Body of pancreas (tissue), 4 donors: ENCODE measurements around the gene MAPK8IP2. TPM values are rescaled to one million over a fixed set of nuclear protein-coding genes. Genes with fewer than 3 reads are reported as not detected.
A peak's percentile ranks its signal among the peaks of the same experiment; 100 is the strongest.

ENCODE experiments used
- ATAC-seq: fragments of 150-250 bp; one replicate; pipeline ENCODE4 v1.9.1; 2016
- DNase-seq, 4 donors: peaks; one replicate each; pipeline ENCODE4 v3.0.0-alpha.2; 2019
- H3K27ac ChIP-seq, 4 donors: fragments of 200-600 bp; sonication (generic); 1 replicate in 3 of 4; 2 replicates in 1 of 4; pipeline versions ENCODE4 v1.5.1 to v1.6.1; 2016 to 2019; ENCODE audit warnings: mild to moderate bottlenecking in 1 of 4, mixed read lengths in 1 of 4, moderate library complexity in 1 of 4
- H3K27me3 ChIP-seq, 2 donors: fragments of 200-600 bp; sonication (generic); one replicate each; pipeline ENCODE4 v1.6.0; 2016; ENCODE audit warnings: mild to moderate bottlenecking in 1 of 2
- H3K36me3 ChIP-seq, 2 donors: fragments of 200-600 bp; sonication (generic); replicated peaks in 1 of 2; 2 replicates each; pipeline ENCODE4 v1.5.1; 2016; ENCODE audit warnings: low read depth in 2 of 2; ENCODE audit not compliant: insufficient read depth in 1 of 2
- H3K4me1 ChIP-seq: fragments of 200-600 bp; sonication (generic); one replicate; pipeline ENCODE4 v1.6.0; 2016
- H3K4me3 ChIP-seq, 2 donors: fragments of 200-600 bp; sonication (generic); 1 replicate in 1 of 2; 2 replicates in 1 of 2; pipeline ENCODE4 v1.5.1; 2016 to 2019
- H3K9me3 ChIP-seq, 3 donors: fragments of 200-600 bp; sonication (generic); 1 replicate in 2 of 3; 2 replicates in 1 of 3; pipeline ENCODE4 v1.5.1; 2016
- POLR2A ChIP-seq, 3 donors: fragments of 450-650 bp; IDR thresholded peaks; one replicate each; pipeline ENCODE4 v1.6.1; 2016; ENCODE audit warnings: antibody characterized with exemption in 3 of 3, mild to moderate bottlenecking in 2 of 3
- WGBS, 2 donors: methylation state at CpG; one replicate each; pipeline ENCODE4 v1.1.5; 2017; 5-methylcytosine and 5-hydroxymethylcytosine counted together
- intact Hi-C: fragments of 100-400 bp; cut with DNase I; formaldehyde crosslinking; loops from one replicate; pipeline ENCODE4 v1.15.1; 2023
- total RNA-seq, 2 donors: library from RNA; depleted of rRNA; stranded (reverse); fragments of >200 nt; gene quantifications; one replicate each; pipeline ENCODE4 v1.1.0, GENCODE V29; 2016
- TF ChIP-seq, protein P1 (sequence below), 7 experiments: fragments of 450-650 bp in 4 of 7; fragments of 200-600 bp in 3 of 7; sonication (generic) in 3 of 7; IDR thresholded peaks; one replicate each; pipeline ENCODE4 v1.5.1; 2016 to 2019; ENCODE audit warnings: antibody characterized with exemption in 7 of 7

Gene MAPK8IP2
- total RNA-seq, 2 donors from 2014 or later = 2.9 to 3.6 TPM

- TF ChIP-seq, protein P1, sequence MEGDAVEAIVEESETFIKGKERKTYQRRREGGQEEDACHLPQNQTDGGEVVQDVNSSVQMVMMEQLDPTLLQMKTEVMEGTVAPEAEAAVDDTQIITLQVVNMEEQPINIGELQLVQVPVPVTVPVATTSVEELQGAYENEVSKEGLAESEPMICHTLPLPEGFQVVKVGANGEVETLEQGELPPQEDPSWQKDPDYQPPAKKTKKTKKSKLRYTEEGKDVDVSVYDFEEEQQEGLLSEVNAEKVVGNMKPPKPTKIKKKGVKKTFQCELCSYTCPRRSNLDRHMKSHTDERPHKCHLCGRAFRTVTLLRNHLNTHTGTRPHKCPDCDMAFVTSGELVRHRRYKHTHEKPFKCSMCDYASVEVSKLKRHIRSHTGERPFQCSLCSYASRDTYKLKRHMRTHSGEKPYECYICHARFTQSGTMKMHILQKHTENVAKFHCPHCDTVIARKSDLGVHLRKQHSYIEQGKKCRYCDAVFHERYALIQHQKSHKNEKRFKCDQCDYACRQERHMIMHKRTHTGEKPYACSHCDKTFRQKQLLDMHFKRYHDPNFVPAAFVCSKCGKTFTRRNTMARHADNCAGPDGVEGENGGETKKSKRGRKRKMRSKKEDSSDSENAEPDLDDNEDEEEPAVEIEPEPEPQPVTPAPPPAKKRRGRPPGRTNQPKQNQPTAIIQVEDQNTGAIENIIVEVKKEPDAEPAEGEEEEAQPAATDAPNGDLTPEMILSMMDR (IDR thresholded peaks at IDR 0.05) = peak in 5 of 7 experiments; percentile 7 to 35 (median 16)
- peak; percentile 43 to 72 (median 66) for TF ChIP-seq POLR2A (IDR thresholded peaks at IDR 0.05)
- WGBS, 2 donors = 1 to 3% methylated on average over 7 to 66 of the region's 88 CpGs
- peaks cover 26% of the 10 kb centered on the region for H3K4me1 ChIP-seq
- intact Hi-C loops = no loop called here
- no peaks in the 10 kb centered on the region for H3K36me3 ChIP-seq
- peak within 1 kb of the TSS; percentile 40 to 83 (median 66) for H3K27ac ChIP-seq
- no peaks in the 10 kb centered on the region for H3K27me3 ChIP-seq
- peak within 1 kb of the TSS; percentile 59 to 76 for H3K4me3 ChIP-seq
- peak; percentile 81 to 89 (median 86) for DNase-seq
- no peaks in the 10 kb centered on the region for H3K9me3 ChIP-seq
- ATAC-seq = peak; percentile 92
Observed at GRCh38 chr22:50627642-50628542, 27.3 kb downstream of the MAPK8IP2 start, which contains the start of gene ARSA. ARSA (minus strand) TSS chr22:50628152; CDS start chr22:50627779, 373 bp downstream.

DNA sequence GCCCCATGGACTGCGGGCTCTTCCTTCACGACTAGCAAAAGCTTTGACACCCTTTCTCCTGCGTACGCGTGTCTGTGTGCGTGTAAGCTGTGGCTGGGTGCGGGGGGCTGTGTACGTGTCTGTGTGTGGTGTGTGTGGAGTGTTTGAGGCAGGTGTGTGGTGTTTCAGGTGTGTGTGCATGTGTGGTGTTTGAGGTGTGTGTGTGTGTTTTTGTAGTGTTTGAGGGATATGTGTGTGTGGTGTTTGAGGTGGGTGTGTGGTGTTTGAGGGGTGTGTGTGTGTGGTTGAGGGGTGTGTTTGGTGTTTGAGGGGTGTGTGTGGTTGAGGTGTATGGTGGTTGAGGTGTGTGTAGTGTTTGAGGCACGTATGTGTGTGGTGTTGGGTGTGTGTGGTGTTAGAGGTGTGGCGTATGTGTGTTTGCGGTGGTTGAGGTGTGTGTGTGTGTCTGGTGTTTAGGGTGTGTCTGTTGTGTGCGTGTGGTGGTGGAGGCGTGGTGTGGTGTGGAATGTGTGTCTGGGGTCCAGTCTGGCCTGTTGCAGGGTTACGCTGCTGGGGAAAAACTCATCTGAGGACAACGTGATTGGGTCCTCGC, 28.0 kb downstream of the MAPK8IP2 start:
- intact Hi-C loops = no loop called here
- ATAC-seq = no peak
- no peaks in the 10 kb centered on the region for H3K27me3 ChIP-seq

GRCh38 chr22:50630376-50630775, 29.8 kb downstream of the MAPK8IP2 start:
- Histone ChIP-seq H3K4me1 (peaks cover 20% of the 10 kb centered on the region), H3K9me3 (no peaks in the 10 kb centered on the region), H3K27me3 (no peaks in the 10 kb centered on the region), H3K27ac (no peak overlapping the region), H3K4me3 (no peak overlapping the region), H3K36me3 (no peaks in the 10 kb centered on the region)
- DNase-seq (no peak), ATAC-seq (no peak)
- no peak for TF ChIP-seq POLR2A (IDR thresholded peaks at IDR 0.05)
- TF ChIP-seq, protein P1 (IDR thresholded peaks at IDR 0.05) = no peak
- intact Hi-C loops = no loop called here
- 90 to 95% methylated on average over 5 of the region's 5 CpGs for WGBS, 2 donors

More for the DNA sequence above, 28.0 kb downstream of the MAPK8IP2 start:
- no peak for DNase-seq
- peaks cover 20% of the 10 kb centered on the region for H3K4me1 ChIP-seq
- H3K27ac ChIP-seq = peak overlapping the region in 3 of 4 donors; percentile 43 to 83 (median 77)
- peak overlapping the region; percentile 41 to 76 for H3K4me3 ChIP-seq
- H3K9me3 ChIP-seq = no peaks in the 10 kb centered on the region
- H3K36me3 ChIP-seq = no peaks in the 10 kb centered on the region
- 25 to 33% methylated on average over 16 of the region's 16 CpGs for WGBS, 2 donors
- TF ChIP-seq, protein P1 (IDR thresholded peaks at IDR 0.05) = no peak
- no peak for TF ChIP-seq POLR2A (IDR thresholded peaks at IDR 0.05)

- intact Hi-C loops = no loop called here
- 87 to 91% methylated on average over 5 of the region's 5 CpGs for WGBS, 2 donors
- Histone ChIP-seq H3K4me1 (peaks cover 7% of the 10 kb centered on the region), H3K4me3 (no peak overlapping the region), H3K9me3 (no peaks in the 10 kb centered on the region), H3K27ac (no peak overlapping the region), H3K27me3 (no peaks in the 10 kb centered on the region), H3K36me3 (no peaks in the 10 kb centered on the region)
- no peak for DNase-seq
- no peak for TF ChIP-seq POLR2A (IDR thresholded peaks at IDR 0.05)
- TF ChIP-seq, protein P1 (IDR thresholded peaks at IDR 0.05) = no peak
- no peak for ATAC-seq
Observed at GRCh38 chr22:50633086-50633485, 32.5 kb downstream of the MAPK8IP2 start.
